ENCODE data around the gene HIC2.
"Not testable (repeated sequence)": the region's sequence is repeated elsewhere in the genome, so short reads cannot be mapped to it uniquely, and the experiment has no call there.

HIC2 gene, protein sequence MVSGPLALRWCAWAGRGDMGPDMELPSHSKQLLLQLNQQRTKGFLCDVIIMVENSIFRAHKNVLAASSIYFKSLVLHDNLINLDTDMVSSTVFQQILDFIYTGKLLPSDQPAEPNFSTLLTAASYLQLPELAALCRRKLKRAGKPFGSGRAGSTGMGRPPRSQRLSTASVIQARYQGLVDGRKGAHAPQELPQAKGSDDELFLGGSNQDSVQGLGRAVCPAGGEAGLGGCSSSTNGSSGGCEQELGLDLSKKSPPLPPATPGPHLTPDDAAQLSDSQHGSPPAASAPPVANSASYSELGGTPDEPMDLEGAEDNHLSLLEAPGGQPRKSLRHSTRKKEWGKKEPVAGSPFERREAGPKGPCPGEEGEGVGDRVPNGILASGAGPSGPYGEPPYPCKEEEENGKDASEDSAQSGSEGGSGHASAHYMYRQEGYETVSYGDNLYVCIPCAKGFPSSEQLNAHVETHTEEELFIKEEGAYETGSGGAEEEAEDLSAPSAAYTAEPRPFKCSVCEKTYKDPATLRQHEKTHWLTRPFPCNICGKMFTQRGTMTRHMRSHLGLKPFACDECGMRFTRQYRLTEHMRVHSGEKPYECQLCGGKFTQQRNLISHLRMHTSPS

GRCh38 chr22:21417227-21417746 is at the start of gene HIC2:
Gene HIC2, plus strand, starts transcription at chr22:21417371. Its CDS starts 25,461 bp downstream, at chr22:21442832.
- peak in 1 of 2 donors; percentile 25 for DNase-seq

DNA sequence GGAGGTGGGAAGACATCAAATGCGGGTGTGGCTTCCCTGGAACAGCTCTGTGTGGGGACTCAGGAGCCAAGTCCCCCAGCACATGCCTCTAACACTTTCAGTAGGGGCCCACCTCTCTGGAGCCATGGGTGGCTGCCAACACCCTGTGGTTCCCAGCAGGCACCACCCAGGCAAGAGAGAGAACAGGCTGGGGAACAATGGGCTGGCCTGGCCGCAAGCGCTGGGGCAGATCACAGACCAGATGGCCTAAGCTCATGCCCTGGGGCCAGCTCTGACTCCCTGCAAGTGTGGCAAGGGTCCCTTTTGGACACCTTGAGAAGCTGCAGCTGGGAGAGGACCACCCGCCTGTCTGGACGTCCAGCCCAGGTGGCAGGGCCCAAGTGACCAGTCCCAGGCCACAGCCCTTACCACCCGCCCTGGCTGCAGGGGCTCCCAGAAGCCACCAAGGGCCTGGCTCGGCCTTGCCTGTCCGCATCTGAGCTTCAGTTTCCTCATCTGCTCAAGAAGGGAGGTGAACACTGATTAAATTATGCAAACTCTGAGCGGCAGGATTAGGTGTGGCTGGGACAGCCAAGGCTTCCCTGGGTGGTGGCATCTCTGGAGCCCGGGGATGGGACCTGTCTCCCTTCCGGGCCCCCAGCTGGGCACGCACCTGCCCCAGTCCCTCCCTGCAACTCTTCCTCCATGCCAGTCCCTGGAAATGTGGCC is 48.4 kb upstream of the HIC2 start:
- DNase-seq = not testable (repeated sequence)

GRCh38 chr22:21375880-21376279 is 41.3 kb upstream of the HIC2 start:
- not testable (repeated sequence) for DNase-seq

DNA sequence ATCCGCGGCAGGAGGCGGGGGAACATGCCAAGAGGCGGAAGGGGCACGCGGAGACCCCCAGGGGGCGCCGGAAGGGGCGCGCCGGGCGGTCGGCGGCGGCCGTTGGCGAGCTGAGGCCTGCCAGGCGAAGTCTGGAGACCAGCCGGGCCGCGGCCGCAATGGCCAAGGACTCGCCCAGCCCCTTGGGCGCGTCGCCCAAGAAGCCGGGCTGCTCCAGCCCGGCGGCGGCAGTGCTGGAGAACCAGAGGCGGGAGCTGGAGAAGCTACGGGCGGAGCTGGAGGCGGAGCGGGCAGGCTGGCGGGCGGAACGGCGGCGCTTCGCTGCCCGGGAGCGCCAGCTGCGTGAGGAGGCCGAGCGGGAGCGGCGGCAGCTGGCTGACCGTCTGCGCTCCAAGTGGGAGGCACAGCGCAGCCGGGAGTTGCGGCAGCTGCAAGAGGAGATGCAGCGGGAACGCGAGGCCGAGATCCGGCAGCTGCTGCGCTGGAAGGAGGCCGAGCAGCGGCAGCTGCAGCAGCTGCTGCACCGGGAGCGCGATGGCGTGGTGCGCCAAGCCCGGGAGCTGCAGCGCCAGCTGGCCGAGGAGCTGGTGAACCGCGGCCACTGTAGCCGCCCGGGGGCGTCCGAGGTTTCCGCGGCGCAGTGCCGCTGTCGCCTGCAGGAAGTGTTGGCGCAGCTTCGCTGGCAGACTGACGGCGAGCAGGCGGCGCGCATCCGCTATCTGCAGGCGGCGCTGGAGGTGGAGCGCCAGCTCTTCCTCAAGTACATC is 33.3 kb upstream of the HIC2 start, which contains the start of gene RIMBP3B:
RIMBP3B (plus strand) TSS at position 51 of the 767 bp plus-strand sequence; CDS start at position 159, 108 bp downstream.
- not testable (repeated sequence) for DNase-seq

DNA sequence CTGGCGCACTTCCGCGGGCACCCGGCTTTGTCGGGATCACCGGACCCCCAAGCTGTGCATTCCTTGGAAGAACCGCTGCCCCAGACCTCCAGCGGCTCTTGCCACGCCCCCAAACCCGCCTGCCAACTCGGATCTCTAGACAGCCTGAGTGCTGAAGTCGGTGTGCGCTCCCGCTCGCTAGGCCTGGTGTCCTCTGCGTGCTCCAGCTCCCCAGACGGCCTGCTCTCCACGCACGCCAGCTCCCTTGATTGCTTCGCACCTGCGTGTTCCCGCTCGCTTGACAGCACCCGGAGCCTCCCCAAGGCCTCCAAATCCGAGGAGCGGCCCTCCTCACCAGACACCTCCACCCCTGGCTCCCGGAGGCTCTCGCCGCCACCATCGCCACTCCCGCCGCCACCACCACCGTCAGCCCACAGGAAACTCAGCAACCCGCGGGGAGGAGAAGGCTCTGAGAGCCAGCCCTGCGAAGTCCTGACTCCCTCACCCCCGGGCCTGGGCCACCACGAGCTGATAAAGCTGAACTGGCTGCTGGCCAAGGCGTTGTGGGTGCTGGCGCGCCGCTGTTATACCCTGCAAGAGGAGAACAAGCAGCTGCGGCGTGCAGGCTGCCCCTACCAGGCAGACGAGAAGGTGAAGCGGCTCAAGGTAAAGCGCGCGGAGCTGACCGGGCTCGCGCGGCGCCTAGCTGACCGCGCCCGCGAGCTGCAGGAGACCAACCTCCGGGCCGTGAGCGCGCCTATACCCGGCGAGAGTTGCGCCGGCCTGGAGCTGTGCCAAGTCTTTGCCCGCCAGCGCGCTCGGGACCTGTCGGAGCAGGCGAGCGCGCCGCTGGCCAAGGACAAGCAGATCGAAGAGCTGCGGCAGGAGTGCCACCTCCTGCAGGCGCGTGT is 32.5 kb upstream of the HIC2 start:
- not testable (repeated sequence) for DNase-seq

- DNase-seq = not testable (repeated sequence)
Measured at GRCh38 chr22:21389480-21389879, 27.7 kb upstream of the HIC2 start.

DNA sequence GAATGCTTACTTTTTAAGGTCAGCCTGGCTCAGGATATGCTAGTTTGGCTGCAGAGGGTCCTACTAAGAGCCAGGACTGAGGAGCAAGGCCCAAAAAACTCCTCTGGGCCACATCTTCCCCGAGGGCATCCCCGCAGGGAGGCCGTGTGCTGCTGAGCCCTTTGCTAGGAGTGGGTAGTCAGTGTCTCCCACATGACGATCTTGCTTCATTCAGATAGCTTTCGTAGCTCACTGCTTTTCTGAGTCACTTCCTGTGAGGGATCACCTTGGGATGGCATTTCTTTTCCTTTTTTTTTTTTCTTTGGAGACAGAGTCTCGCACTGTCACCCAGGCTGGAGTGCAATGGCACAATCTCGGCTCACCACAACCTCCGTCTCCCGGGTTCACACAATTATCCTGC is 27.2 kb upstream of the HIC2 start:
- DNase-seq = not testable (repeated sequence)

- DNase-seq = not testable (repeated sequence)
Measured at GRCh38 chr22:21394613-21395012, 22.6 kb upstream of the HIC2 start.

GRCh38 chr22:21401197-21401969 is 15.8 kb upstream of the HIC2 start:
- DNase-seq = not testable (repeated sequence)

GRCh38 chr22:21402763-21403314 is 14.3 kb upstream of the HIC2 start:
- DNase-seq = not testable (repeated sequence)

GRCh38 chr22:21407139-21407538 is 10.0 kb upstream of the HIC2 start:
- not testable (repeated sequence) for DNase-seq

DNA sequence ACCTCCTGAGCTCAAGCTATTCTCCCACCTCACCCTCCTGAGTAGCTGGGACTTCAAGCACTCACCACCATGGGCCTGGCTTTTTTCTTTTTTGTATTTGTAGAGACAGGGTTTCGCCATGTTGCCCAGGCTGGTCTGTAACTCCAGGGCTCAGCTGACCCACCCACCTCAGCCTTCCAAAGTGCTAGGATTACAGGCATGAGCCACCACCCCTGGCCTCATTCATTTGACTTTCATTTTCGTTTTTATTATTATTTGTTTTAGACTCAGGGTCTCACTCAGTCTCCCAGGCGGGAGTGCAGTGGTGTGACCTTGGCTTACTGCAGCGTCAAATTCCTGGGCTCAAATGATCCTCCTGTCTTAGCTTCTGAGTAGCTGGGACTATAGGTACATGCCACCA is 9.4 kb upstream of the HIC2 start:
- not testable (repeated sequence) for DNase-seq

GRCh38 chr22:21416375-21416774 is 796 bp upstream of the HIC2 start:
- DNase-seq = peak in 1 of 2 donors; percentile 0

DNA sequence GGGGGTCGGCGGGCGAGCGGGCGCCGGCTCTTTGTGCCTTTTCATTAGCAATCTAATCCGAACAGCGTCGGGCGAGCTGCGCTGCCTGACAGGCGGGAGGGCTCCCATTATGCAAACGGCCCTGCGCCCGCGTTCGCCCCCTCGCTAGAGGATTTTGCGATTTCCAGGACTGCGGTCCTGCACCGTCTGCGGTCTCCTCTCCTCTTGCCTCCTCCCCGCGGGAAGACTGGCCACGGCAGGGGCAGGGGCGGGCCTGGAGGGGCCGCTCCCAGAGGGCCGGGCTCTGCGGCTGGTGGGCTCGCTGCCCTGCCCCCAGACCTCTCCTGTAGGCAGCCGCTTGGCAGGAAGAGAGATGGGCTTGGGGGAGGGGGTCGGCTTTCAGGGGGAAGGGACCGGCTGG is 682 bp downstream of the HIC2 start:
- peak; percentile 6 to 11 for DNase-seq

GRCh38 chr22:21418974-21419638 is 1.9 kb downstream of the HIC2 start:
- not testable (repeated sequence) for DNase-seq

- DNase-seq = not testable (repeated sequence)
Measured at GRCh38 chr22:21420180-21420763, 3.1 kb downstream of the HIC2 start.

DNA sequence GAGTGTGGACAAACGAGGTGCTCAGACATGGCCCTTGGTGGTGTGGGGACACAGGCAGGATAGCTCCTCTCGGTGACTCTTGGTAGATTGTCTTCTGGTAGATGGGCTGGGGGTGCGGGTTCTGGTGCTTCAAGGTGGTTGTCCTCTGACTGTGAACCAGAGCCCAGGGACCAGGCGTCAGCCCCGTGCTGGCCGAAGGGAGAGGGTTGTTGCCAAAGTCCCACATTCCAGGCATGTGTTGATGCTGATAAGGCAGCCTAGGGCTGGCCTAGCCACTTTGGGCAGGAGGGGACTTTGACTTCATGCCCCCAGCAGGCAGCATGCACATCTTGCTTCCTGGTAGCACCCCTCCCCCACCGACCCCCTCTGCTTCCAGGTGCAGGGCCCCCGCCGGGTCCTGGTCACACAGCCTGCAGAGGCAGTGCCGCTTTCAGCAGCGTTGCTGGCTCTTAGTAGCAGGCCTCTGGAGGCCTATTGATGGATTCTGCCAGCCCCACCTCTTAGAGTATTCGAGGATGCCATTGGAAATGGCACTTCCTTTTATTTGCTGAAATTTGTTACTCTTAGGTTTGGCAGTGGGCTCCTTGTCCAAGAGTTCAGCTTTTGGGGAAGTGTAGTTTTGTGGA is 7.0 kb downstream of the HIC2 start:
- not testable (repeated sequence) for DNase-seq

Measured in CD4-positive, alpha-beta T cell treated with Interleukin-4 for 1 hour (primary cell).